ENCODE data around the gene NUDT3.

DNA sequence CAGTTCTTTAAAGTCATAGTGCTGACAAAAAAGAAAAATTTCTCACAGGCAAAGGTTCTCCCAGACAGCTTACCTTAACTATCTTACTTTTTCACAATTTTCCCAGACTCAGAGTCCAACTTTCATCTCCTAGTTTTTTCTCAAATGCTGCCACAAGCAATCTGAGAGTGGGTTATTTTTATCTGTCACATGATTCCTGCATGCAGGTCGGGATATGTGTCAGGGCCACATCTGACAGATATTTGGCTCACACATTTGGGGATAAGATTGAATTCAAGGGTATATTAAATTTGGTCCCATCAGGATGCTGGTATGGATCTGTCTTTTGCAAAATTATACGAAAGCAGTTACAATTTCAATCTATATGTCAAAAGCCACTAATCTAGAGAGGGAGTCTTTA is 93.5 kb downstream of the NUDT3 start:
- TF ChIP-seq POLR2A (IDR thresholded peaks at IDR 0.05; ENCODE audit: low read depth, low read length) (no peak), POLR2AphosphoS5 (IDR thresholded peaks at IDR 0.05; ENCODE audit: low read depth, low read length) (no peak), SPI1 (IDR thresholded peaks at IDR 0.05; ENCODE audit: low read depth, low read length) (no peak), PAX5 (IDR thresholded peaks at IDR 0.05; ENCODE audit: insufficient read depth, low read length, severe bottlenecking) (no peak), TAF1 (IDR thresholded peaks at IDR 0.05; ENCODE audit: low read depth, low read length) (no peak), POU2F2 (IDR thresholded peaks at IDR 0.05; ENCODE audit: low read depth, low read length) (no peak)
